ENCODE results near the gene ST3GAL4.

GRCh38 chr11:126338346-126339055, 17.0 kb upstream of the ST3GAL4 start:
- TF ChIP-seq POLR2A (IDR thresholded peaks at IDR 0.05) = no peak
- TF ChIP-seq CTCF (IDR thresholded peaks at IDR 0.05) = no peak
- no peak for TF ChIP-seq POLR2AphosphoS5 (IDR thresholded peaks at IDR 0.05)
- no peak for TF ChIP-seq EP300 (IDR thresholded peaks at IDR 0.05)
